ENCODE results near the gene KRT12.
A peak's percentile ranks its signal among the peaks of the same experiment; 100 is the strongest.
"Not testable (repeated sequence)": the region's sequence is repeated elsewhere in the genome, so short reads cannot be mapped to it uniquely, and the experiment has no call there.

The KRT12 gene

DNA sequence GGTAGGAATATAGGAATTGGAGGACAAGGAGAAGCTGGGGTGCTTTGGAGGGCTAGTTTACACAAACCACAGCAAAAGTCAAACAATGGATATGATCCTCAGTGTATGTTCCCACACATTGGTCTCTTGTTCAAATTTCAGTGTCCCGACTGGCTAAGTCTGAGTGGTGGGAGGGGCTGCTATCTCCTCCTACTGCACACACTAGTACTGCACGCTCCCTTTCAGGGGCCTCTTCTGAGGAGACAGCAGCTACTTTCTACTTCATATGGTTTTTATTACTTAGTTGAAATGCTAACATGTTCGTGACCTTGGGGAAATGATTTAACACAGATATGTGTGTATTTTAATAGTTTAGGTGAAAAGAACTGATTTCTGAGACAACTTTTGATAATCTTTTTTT is 25.8 kb downstream of the KRT12 start:
- DNase-seq: no peak

DNA sequence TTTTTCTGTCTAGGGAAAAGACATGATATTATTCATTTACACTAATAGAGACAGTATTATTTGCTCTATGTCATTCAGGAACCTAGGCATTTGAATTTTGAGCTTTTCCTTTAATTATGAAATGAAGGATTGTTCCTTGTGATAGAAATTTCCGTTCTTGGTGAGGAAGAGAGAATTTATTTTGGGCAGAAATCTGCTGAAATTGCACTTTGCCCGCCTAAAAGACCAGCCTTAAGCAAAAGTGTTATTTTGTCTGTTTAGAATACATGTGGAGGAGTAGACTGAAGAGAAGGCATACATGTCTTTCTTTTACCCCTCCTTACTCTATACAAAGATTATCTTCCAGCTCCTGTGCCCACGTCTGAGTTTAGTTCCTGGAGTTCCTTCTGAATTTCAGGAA is 27.8 kb downstream of the KRT12 start:
- DNase-seq: no peak

DNA sequence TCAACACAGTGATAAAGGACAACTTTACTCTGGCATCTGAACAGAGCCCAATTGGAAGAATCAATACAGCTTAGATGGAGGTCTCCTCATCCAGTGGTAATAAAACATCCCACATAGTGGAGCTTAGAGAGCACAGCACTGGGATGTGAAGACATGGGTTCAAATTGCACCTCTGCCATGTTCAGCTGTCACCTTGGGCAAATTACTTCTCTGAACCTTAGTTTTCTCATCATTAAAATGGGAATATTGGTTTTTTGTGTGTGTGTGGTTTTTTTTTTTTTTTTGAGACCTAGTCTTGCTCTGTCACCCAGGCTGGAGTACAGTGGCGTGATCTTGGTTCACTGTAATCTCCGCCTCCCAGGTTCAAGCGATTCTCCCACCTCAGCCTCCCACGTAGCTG is 31.0 kb downstream of the KRT12 start:
- no peak for DNase-seq

DNA sequence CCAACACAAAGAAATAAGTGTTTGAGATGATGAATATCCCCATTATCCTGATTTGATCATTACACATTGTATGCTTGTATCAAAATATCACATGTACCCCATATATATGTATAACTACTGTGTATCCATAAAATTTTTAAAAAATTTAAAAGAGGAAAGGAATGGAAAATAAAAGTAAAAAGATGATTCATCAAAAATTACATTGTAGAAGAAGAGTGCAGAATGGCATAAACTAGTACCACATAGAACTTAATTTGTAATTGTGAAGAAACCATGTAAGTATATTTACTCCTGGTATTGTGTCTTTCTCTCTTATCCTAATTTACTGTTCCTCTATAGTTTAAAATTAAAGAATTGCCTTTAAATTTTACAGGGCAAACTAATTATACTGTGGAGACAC is 33.1 kb downstream of the KRT12 start:
- no peak for DNase-seq

DNA sequence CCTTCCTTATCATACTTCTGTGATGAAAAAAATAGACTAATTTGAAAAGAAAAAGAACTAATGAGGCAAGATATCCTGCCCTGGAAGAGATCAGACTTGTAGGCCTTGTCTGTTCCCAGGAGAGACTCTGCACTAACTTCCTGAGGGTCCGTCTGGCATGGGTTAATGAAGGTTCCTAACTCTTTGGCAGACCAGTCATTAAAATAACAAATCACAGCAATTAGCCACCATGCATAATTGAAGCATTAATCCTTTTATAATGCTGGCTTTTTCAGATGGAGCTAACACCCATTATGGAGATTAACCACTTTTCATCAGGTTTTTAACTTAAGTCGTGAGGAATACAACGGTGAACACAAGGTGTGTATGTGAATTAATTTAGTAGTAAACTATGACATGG is 34.2 kb downstream of the KRT12 start:
- no peak for DNase-seq

DNA sequence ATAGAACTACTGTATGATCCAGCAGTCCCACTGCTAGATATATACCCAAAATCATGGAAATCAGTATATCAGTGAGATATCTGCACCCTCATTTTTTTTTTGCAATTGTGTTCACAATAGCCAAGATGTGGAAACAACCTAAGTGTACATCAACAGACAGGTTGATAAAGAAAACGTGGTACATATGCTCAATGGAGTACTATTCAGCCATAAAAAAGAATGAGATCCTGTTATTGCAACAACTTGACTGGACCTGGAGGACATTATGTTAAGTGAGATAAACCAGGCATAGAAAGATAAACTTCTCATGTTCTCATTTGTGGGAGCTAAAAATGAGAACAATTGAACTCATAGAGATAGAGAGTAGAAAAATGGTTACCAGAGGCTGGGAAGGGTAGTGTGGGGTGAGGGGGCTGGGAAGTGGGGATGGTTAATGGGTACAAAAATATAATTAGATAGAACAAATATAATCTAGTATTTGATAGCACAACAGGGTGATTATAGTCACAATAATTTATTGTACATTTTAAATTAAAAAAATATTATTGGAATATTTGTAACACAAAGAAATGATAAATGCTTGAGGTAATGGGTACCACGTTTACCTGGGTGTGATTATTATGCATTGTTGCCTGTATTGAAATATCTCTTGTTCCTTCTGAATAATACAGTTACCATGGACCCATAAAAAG is 36.8 kb downstream of the KRT12 start:
- no peak for DNase-seq

DNA sequence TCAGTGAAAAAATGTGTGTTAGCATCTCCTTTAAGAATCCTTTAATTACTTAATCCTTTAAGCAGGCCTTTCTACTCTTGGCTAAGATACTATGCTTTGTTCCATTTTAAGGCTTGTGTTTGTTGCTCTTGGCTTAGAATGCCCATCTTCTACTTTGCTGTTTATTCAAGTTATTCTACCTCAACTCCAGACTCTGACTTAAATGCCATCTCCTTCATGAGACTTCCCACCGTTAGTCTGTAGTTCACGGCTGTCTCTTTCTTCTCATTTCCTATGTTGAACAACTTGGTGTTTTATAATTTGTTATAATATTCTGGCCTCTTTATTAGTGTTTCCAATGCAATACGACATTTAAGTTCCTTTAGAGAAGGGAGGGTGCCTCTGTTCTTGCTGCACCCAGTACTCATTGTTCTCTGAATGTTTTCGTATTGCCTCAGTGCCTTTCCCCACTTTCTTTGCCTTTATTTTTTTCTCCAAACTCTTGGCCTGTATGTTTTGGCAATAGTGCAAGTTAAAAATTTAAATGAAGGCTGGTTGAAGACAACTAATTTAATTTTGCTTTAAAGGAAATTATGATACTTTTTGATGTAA is 38.5 kb downstream of the KRT12 start:
- DNase-seq: no peak

DNA sequence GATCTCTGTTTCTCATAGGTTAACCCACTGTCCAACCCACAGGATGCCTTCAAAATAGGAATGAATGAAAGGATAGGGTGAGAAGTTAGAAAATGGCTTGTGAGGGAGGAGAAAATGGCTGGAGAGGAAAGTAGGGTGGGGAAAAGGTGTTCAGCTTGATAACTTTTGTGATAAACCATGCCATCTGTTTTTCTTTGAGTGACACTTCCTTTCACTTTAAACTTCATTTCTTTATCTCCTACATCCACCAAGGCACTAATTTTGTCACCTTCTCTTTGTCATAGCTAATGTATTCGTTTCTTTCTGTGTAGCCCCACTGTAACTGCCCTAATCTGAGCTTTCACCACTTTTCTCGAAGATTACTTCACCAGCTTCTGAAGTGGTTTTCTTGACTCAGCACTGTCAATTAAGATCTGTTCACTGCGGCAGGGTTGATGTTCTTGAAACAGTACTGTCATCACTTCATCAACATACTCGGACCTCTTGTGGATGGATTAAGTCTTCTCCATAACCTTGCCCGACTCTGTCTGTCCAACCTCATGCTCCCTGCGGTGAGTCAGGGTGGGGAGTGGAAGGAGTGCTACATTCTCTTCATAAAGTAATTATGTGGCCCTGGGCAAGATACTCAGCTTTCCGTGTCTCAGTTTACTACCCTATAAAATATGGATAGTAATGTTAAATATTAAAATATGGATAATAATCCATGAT is 39.1 kb downstream of the KRT12 start:
- no peak for DNase-seq

DNA sequence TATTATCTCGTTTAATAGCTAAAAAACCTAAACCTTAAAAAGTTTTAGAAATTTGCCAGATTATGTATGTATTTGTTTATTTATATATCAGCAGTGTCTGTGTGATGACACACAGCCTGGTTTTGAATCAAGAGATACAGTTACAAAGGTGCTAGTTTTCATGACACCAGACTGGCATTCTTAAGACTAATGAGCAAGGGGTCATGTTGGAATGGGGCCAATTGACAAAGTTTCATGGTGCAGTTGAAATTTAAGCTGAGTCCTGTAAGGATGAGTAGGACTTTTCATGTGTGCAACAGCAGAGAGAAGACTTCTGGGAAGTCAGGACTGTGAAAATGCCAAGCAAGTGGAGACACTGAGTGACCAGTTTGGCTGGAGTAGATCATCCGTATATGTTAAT is 41.4 kb downstream of the KRT12 start:
- no peak for DNase-seq

DNA sequence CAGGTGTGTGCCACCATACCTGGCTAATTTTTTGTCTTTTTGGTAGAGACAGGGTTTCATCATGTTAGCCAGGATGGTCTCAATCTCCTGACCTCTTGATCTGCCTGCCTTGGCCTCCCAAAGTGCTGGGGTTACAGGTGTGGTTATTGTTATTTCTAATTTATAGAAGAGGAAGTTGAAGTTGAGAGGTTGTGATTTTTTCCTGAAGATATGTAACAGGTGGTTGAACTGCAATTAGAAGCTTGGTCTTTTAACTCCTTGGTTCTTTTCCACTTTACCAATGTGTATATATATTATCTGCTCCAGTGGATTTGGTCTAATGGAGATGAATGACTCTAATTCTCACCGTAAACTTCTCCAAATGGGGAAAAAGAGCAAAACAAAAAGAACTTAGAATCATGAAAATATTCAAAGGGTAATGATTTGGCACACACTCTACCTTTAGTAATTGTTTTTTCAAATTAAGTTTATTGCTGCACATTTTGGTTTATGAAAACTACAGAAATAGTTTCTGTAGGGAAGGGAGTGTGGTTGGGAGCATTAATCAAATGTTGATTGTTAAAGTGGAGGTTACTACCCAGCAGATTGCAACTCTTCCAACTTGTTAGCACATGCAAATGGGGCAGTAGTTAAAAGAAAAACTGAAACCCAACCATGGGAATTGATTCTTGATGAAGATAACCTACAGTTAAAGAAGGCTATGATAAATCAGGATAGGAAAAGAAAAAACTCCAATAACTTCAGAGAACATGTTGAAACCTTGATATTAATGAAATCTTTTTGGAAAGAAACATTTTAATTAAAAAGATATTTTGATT is 42.8 kb downstream of the KRT12 start:
- DNase-seq: no peak

DNA sequence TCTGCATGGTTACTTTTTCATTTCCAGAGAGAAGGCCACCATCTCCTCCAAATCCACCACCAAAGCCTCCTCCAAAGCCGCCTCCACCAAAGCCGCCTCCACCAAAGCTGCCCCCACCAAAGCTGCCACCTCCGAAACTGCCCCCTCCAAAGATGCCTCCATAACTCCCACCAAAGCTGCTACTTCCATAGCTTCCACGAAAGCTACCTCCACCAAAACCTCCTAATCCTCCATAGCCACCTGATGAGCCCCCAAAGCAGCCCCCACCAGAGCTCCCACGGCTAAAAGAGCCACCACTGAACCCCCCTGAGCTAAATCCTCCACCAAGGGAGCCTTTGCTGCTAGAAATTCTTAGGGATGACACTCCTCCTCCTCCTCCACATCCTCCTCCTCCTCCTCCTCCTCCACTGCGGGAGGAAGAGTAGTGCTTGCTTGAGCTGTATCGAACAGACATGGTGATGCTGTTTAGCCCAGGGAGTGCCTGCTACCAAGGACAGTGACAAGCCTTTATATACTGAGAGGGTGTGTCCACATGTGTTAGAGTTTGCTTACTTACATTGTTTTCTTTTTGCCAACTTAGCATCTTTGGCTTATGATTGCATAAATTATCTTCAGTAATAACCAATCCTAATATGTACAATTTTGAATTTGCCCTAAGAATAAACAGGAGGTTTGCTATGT is 44.8 kb downstream of the KRT12 start, which contains the start of gene KRT10:
KRT10 (minus strand) TSS at position 483 of the 681 bp plus-strand sequence; CDS start at position 454, 29 bp downstream.
- DNase-seq: no peak

DNA sequence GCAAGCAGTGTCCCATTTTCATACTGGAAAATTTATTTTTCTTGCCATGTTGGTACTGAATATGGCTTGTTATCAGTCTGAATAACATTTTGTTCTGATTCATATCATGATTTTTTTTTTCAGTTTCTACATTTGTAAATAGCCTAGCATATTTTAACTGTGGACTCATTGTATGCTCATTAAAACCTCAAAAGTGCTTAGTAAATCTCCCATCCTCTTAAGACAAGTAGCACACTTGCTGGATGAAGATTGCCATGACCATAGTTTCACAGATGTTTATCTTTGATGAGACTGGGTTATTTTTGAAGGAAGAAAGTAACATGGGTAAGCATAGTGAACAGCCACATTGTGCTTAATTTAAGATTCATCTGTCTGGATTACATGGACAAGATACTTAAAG is 45.5 kb downstream of the KRT12 start:
- DNase-seq: no peak

DNA sequence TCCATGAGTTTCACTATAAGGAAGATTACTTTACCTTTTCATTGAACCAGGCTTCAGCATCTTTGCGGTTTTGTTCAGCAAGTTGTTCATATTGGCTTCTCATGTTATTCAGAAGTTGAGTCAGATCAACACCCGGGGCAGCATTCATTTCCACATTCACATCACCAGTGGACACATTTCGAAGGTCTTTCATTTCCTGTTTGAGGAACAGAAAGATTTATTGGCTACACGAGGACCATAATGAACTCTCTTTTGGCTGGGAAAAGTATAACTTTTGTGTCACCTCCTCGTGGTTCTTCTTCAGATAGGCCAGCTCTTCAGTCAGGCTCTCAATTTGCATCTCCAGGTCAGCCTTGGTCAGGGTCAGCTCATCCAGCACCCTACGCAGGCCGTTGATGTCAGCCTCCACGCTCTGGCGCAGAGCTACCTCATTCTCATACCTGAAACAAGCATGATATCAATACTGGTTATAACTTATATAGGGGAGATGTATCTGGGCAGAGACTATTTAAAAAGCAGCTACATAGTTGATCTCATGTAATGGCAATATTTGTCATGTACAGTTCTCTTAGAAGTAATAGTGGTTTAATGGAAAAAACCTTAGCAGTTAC is 46.7 kb downstream of the KRT12 start:
- DNase-seq: peak; percentile 3

DNA sequence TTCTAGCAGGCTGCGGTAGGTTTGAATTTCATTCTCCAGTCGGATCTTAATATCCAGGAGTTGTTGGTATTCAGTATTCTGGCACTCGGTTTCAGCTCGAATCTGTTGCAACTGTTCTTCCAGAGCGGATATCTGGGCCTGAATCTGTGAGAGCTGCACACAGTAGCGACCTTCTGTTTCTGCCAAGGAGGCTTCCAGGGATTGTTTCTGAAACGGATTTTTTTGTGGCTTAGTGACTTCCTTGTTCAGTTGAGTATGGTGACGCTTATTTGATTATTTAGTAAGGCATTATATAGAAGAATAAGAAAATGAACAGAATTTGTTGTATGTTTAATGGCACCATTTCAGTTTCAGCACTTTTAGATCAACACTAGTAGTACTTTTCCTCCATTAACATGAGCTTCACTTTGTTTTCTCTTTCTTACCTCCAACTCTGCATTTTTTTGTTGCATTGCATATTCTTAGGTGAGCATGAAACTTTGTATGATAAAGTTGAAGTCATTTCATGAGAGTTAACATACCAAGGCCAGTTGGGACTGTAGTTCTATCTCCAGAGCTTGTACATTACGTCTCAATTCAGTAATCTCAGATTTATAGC is 47.4 kb downstream of the KRT12 start:
- no peak for DNase-seq

DNA sequence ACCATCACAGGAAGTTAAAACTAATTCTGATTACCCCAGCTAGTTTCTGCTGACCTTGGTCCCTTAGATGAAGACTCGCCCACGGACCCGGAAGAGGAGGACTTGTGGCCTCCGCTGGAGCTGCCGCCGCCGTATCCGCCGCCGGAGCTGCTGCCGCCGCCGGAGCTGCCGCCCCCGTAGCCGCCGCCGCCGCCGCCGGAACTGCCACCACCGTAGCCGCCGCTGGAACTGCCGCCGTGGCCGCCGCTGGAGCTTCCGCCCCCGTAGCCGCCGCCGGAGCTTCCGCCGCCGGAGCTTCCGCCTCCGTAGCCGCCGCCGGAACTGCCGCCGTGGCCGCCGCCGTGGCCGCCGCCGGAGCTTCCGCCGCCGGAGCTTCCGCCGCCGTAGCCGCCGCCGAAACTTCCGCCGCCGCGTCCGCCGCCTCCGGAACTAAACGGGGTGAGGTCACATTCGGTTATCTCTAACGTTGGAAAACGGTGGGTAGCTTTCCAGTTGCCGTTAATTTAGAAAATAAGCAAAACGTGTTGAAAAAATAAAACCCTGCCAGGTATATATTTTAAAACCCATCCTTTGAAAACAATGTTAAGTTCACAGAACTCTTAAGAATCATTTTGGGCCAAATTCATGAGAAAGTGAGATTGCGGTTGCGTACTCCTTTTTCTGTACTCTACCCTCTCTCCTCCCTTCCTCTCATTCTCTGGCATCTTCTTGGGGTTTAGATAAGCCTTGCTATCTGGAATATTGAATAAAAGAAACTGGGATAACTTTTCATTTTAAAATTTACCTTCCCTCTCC is 48.1 kb downstream of the KRT12 start:
- peak; percentile 91 for DNase-seq

DNA sequence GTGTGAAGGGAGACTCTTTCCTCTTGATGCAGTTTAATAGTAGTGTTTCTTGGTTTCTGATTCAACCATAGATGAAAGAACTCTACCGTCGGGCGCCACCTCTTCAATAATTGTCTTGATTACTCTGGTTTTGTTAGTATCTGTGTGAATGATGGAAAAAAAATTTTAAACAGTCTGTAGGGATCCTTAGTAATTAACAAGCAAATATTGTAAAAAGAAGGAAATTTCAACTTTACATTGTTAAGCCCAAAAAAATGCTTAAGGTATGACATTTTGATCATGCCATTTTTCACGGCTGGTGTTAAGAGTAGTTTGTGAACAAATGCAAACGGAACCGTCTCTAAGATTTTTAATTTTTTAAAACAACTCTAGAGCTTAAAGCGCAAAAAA is 48.7 kb downstream of the KRT12 start:
- no peak for DNase-seq

DNA sequence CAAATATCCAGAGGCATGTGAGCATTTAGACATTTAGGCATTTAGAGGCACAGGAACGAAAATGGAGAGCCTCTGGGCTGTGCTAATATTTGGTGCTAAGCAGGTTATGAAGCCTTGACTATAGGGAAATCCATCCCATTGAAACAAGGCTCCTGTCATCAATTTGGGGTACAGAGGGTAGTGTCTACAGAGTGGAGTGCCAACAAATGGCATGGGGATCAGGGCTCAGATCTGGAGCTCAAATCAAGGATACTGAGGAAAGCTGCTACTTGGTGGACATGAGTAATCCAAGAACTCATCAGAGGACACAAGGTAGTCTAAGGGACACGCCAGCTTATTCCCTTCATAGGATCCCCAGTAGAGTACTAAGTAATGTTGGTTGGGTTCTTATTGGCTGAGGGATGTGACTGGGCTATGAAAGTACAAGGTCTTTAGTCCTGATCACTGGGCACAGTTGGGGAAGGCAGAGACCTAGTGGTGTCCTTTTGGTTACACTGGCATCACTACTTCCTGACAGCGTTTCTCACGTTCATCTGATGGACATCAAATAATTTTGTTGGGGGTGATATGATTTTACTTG is 49.8 kb downstream of the KRT12 start:
- no peak for DNase-seq

DNA sequence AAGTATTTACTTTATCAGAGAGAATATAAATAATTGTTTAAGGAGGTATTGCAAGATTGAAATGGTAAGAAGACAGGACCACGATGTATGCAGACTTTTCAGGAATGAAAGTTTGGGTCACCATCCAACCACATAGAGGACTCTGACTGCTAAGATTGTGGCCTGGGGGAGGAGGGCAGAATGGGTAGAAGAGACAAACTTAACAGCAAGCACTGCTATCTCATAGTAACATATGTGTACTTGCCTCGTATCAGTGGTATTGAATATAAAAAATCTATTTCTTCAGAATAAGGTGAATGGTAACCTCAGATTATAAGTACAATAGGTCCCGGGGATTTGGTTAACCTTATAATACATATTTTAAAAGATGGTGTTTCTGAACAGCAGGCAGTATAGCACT is 50.5 kb downstream of the KRT12 start:
- DNase-seq: no peak

DNA sequence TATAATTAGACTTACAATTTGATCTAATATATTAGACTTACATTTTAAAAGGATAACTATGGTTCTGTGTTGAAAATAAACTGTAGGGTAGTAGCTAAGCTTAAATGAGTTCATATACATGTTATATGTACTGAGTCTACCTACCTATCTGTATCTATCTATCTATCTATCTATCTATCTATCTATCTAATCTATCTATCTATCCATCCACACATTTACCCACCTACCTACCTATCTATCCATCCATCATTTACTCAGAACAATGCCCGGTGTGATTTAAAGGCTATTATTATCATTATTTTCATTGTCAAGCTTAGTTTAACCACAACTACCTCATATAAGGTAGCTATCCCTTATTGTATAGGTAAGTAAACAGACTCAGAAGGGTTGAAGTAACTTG is 51.6 kb downstream of the KRT12 start:
- DNase-seq: no peak

DNA sequence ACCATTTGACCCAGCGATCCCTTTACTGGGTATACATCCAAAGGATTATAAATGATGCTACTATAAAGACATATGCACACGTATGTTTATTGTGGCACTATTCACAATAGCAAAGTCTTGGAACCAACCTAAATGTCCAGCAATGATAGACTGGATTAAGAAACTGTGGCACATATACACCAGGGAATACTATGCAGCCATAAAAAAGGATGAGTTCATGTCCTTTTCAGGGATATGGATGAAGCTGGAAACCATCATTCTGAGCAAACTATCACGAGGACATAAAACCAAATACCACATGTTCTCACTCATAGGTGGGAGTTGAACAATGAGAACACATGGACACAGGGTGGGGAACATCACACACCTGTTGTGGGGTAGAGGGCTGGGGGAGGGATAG is 52.4 kb downstream of the KRT12 start:
- DNase-seq: not testable (repeated sequence)

DNA sequence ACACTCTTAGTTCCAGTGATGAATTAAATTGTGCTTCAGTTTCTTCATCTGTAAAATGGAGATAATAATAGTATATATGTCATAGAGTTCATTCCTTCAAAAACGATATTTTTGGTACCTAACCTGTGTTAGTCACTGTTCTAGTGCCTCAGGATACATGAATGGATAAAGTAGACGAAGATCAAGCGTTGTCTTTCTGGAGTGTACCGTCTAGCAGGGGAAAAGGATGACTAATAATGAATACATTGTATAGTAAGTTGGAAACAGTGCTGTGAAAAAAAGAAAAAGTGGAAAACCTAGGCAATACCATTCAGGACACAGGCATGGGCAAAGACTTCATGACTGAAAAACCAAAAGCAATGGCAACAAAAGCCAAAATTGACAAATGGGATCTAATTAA is 53.2 kb downstream of the KRT12 start:
- DNase-seq: no peak

Measured in suppressor macrophage treated with lipopolysaccharide for 4 hours (primary cell).